ENCODE results near the gene MED27. TPM values are rescaled to one million over a fixed set of nuclear protein-coding genes. Genes with fewer than 3 reads are reported as not detected.

Gene MED27
- total RNA-seq, 3 donors from 2014 or later: 13.0 to 16.3 (median 14.4) TPM

DNA sequence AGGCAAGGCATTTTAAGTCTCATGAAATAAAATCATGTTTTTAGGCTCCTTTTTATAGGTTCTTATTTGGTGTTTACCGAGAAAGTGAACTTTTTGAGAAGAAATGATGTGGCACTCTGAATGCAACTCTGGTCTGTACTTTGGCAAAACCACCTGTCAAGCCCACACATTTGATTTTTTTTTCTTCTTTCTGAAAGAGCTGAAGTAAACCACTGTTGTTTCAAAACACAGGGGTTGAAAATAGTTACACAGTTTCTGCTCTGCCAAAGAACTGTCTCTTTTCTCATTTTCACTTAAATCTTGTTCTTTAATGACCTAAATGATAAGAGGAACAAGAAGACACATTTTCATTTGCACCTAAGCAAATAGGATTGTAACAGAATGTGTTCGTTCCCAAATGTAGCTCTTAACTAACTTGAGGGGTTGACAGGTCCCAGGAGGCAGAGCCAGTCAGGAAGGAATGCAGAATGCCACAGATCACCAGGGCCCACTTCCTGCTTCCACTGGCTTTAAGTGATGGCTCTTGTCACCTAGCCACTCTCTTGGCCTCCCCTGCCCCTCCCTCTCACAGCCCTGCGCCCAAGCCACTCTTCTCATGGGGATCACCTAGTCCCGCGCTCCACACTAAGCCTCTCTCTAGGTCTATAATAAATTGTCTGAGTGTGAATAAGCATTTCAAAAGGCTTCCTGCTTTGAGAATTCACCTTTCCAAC, 47.3 kb downstream of the MED27 start:
- TF ChIP-seq, protein P1, sequence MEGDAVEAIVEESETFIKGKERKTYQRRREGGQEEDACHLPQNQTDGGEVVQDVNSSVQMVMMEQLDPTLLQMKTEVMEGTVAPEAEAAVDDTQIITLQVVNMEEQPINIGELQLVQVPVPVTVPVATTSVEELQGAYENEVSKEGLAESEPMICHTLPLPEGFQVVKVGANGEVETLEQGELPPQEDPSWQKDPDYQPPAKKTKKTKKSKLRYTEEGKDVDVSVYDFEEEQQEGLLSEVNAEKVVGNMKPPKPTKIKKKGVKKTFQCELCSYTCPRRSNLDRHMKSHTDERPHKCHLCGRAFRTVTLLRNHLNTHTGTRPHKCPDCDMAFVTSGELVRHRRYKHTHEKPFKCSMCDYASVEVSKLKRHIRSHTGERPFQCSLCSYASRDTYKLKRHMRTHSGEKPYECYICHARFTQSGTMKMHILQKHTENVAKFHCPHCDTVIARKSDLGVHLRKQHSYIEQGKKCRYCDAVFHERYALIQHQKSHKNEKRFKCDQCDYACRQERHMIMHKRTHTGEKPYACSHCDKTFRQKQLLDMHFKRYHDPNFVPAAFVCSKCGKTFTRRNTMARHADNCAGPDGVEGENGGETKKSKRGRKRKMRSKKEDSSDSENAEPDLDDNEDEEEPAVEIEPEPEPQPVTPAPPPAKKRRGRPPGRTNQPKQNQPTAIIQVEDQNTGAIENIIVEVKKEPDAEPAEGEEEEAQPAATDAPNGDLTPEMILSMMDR (IDR thresholded peaks at IDR 0.05): no peak
- ATAC-seq: no peak
- no peaks in the 10 kb centered on the region for H3K4me1 ChIP-seq (ENCODE audit: low read depth)
- intact Hi-C loops (cut with DNase I, micrococcal nuclease): no loop called here
- no peaks in the 10 kb centered on the region for H3K36me3 ChIP-seq (ENCODE audit: low read depth)
- DNase-seq: no peak
- H3K9me3 ChIP-seq: no peaks in the 10 kb centered on the region
- H3K4me3 ChIP-seq: no peak overlapping the region

DNA sequence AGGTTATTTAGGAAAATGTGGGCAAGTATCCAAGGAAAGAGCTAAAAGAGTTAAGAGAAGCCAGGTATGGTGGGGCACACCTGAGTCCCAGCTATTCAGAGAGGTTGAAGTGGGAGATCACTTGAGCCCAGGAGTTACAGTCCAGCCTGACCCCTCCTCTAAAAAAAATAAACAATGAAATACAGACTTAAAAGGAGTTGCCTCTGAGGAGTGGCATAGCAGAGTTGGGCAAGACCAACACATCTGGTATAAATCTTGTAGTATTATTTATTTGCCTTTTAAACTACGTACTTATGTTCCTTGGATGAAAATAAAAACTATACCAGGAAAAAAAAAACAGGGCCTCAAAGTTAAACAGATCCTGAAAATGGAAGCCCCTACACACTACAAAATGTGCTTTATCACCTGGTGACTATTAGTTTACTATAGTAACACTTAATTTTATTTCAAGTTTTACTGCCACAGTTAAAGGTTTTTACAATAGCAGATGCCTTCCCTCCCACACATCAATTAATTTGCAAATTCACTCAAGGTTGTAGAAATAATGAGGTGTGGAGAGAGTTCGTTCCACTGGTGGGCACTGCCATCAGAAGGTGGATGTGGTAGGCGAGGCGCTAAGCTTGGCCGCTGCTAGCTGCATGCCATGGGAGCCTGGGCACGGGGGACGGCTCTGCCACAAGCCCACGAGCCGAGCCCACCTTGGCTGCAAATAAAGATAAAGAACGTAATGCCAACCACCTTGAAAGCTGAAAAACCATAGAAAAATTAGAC, 48.0 kb downstream of the MED27 start:
- H3K4me3 ChIP-seq: no peak overlapping the region
- intact Hi-C loops (cut with DNase I, micrococcal nuclease): no loop called here
- H3K36me3 ChIP-seq (ENCODE audit: low read depth): no peaks in the 10 kb centered on the region
- TF ChIP-seq, protein P1 (IDR thresholded peaks at IDR 0.05): no peak
- no peaks in the 10 kb centered on the region for H3K4me1 ChIP-seq (ENCODE audit: low read depth)
- DNase-seq (no peak), ATAC-seq (no peak)
- H3K9me3 ChIP-seq: no peaks in the 10 kb centered on the region

DNA sequence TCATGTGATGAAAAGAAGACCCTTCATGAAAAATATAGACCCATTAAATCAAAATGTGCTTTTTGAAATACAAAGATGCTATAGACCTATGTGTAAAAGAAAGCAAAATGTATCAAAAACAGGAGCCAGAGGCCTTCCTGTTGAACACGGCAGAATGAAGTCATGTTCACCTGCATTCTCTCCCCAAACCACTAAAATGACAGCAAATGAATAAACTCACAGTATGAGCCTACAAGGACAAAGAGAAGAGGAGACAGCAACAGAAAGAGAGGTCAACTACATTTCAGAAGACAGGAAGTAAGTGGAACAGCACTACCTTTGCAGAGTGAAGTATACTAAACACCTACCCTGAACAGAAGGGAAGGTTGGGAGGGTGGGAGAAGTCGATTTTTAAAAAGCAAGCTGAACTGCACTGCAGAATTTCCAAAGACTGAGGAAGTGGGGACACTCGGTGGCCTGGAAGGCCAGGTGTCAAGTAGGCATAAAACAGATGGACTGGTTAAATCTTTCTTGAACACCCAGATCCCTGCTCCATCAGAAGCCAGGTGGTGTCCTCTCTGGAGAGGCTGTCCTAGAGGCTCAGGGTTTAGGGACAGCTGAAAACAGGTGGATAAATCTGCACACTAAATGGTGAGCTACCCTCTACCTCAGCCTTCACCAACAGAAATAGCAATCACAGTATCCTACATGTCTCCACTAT, 48.9 kb downstream of the MED27 start:
- no peak for ATAC-seq
- intact Hi-C loops (cut with DNase I, micrococcal nuclease): no loop called here
- Histone ChIP-seq H3K4me1 (ENCODE audit: low read depth) (no peaks in the 10 kb centered on the region), H3K36me3 (ENCODE audit: low read depth) (no peaks in the 10 kb centered on the region), H3K9me3 (no peaks in the 10 kb centered on the region), H3K4me3 (no peak overlapping the region)
- TF ChIP-seq, protein P1 (IDR thresholded peaks at IDR 0.05): no peak
- no peak for DNase-seq

DNA sequence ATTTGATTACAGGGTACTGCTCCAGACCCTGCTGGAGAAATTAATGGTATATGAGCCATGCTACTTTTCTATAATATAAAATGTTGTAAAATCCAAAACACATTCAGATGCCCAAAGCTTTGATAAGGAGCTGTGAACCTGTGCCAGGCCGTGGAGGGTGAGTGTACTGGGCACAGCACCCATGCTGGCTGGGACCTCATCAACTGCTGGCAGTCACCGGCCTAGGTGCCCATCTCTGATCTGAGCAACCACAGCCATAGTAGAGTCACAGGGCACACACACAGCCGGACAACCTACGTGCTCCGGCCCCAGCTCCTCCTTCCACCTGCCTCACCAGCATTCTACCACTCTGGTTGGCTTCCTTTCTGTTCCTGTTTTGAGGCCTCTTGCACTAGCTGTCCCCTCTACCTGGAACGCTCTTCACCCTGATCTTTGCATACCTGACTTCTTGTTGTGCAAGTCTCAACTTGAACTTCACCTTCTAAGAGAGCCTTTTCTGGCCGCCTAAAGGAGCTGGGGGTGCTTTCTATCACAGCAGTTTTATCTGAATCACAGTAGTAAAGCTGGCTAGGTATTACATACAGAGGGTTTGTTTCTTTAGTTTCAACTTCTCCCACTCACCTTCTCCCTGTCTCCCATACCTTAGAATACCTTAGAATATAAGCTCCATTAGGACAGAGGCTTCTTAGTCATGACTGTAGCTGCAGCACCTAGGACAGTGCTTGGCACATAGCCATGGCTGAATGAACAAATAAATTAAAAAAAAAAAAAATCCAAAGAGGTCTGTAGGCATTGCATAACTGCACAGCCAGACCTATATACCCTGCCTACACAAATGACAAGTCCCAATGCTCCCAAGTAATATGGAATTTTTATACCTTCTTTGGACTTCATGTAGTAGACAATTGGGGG, 51.7 kb downstream of the MED27 start:
- peaks cover 5% of the 10 kb centered on the region for H3K4me1 ChIP-seq (ENCODE audit: low read depth)
- TF ChIP-seq, protein P1 (IDR thresholded peaks at IDR 0.05): no peak
- H3K9me3 ChIP-seq: no peaks in the 10 kb centered on the region
- ATAC-seq: no peak
- no peaks in the 10 kb centered on the region for H3K36me3 ChIP-seq (ENCODE audit: low read depth)
- DNase-seq: no peak
- H3K4me3 ChIP-seq: no peak overlapping the region
- intact Hi-C loops (cut with DNase I, micrococcal nuclease): no loop called here

All from mucosa of descending colon (tissue), 3 donors.